Measurements from ENCODE around the gene EEF1B2.

DNA sequence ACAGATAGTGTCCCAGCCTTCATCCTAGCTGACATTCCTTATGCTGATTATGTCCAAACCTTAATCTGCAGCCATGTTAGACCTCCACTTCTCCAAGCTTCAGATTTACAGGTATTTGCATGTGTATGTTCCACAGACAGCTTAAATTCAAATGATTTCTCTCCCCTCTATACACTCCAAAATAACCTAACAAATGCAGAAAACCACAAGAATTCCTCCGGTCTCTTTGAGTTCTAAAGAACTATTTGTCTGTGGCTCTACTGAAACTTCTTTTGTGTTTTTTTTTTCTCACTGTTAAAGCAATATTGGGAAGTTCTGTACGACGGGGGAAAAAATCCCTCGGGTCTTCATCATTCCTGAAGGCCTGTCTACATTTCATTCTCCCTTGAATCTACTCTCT, 9.1 kb upstream of the EEF1B2 start:
- TF ChIP-seq POLR2AphosphoS5 (IDR thresholded peaks at IDR 0.05; ENCODE audit: low read depth, low read length) = no peak
- TF ChIP-seq SIN3A (IDR thresholded peaks at IDR 0.05; ENCODE audit: borderline replicate concordance, insufficient read depth, low read length) = no peak
- no peak for TF ChIP-seq TAF1 (IDR thresholded peaks at IDR 0.05; ENCODE audit: borderline replicate concordance, insufficient read depth, low read length)
